Measurements from ENCODE around the gene TOR2A. TPM values are rescaled to one million over a fixed set of nuclear protein-coding genes. Genes with fewer than 3 reads are reported as not detected.

TOR2A gene
- total RNA-seq, 3 donors from 2014 or later = 19.7 to 30.2 (median 28.2) TPM

GRCh38 chr9:127765418-127765817 is 30.3 kb upstream of the TOR2A start:
- peaks cover 2% of the 10 kb centered on the region for H3K4me1 ChIP-seq (ENCODE audit: low read depth)
- TF ChIP-seq, protein P1, sequence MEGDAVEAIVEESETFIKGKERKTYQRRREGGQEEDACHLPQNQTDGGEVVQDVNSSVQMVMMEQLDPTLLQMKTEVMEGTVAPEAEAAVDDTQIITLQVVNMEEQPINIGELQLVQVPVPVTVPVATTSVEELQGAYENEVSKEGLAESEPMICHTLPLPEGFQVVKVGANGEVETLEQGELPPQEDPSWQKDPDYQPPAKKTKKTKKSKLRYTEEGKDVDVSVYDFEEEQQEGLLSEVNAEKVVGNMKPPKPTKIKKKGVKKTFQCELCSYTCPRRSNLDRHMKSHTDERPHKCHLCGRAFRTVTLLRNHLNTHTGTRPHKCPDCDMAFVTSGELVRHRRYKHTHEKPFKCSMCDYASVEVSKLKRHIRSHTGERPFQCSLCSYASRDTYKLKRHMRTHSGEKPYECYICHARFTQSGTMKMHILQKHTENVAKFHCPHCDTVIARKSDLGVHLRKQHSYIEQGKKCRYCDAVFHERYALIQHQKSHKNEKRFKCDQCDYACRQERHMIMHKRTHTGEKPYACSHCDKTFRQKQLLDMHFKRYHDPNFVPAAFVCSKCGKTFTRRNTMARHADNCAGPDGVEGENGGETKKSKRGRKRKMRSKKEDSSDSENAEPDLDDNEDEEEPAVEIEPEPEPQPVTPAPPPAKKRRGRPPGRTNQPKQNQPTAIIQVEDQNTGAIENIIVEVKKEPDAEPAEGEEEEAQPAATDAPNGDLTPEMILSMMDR (IDR thresholded peaks at IDR 0.05) = no peak
- intact Hi-C loops (cut with DNase I, micrococcal nuclease) = no loop called here
- ATAC-seq (no peak), DNase-seq (no peak)
- no peaks in the 10 kb centered on the region for H3K9me3 ChIP-seq
- no peaks in the 10 kb centered on the region for H3K36me3 ChIP-seq (ENCODE audit: low read depth)
- H3K4me3 ChIP-seq = no peak overlapping the region

DNA sequence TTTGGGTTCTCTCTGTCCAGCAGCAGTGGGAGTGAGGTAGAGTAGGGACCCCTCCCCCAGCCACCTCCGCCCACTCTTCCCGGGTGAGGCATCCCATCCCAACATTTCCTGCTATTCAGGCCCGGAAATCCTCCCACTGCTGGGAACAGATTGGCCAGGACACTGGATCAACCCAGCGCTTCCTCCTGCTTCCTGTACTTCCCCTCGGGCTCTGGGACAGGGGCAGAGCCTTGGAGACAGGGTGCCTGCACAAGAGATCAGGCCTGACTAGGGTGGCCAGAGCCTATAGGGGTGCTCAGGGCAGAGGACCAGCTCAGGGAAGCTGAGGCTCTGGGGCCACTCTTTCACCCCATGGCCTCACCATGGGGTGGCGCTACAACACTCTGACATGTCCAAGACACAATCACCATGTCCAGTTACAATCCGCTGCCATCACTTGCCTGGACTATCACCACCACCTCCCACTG is 28.9 kb upstream of the TOR2A start:
- Histone ChIP-seq H3K4me3 (no peak overlapping the region), H3K9me3 (no peaks in the 10 kb centered on the region), H3K4me1 (ENCODE audit: low read depth) (no peaks in the 10 kb centered on the region), H3K36me3 (ENCODE audit: low read depth) (no peaks in the 10 kb centered on the region)
- ATAC-seq (peak; percentile 77), DNase-seq (peak in 2 of 3 donors; percentile 64 to 76)
- TF ChIP-seq, protein P1 (IDR thresholded peaks at IDR 0.05) = no peak
- intact Hi-C loops (cut with DNase I, micrococcal nuclease) = no loop called here

DNA sequence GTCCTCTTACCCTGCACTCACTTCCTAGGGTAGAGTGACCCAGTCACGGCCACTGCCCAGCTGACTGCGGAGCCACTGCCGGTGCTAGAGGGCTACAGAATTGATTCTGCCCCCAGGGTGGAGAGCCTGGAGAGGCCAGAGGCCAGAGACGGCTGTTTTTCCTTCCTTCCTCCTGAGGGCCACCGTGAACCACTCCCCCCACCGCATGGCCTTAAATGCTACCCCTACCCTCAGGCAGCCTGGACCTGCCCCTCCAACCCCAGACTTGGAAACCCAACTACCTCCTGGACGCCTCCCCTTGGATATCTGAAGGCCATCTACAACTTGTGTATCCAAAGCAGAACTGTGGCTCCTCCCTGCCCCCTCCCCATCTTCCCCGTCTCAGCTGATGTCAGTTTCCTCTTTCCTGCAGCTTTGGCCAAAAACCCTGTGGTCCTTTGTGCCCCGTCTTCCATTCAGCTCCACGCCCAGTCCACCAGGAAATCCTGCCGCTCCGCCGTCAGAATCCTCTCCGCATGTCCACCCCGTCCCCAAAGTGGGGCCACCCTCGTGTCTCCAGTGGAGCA is 27.1 kb upstream of the TOR2A start:
- no peaks in the 10 kb centered on the region for H3K36me3 ChIP-seq (ENCODE audit: low read depth)
- H3K4me3 ChIP-seq = no peak overlapping the region
- intact Hi-C loops (cut with DNase I, micrococcal nuclease) = no loop called here
- peak; percentile 39 for ATAC-seq
- no peaks in the 10 kb centered on the region for H3K4me1 ChIP-seq (ENCODE audit: low read depth)
- DNase-seq = peak in 1 of 3 donors; percentile 43
- H3K9me3 ChIP-seq = no peaks in the 10 kb centered on the region
- TF ChIP-seq, protein P1 (IDR thresholded peaks at IDR 0.05) = no peak

- no peaks in the 10 kb centered on the region for H3K4me1 ChIP-seq (ENCODE audit: low read depth)
- DNase-seq (no peak), ATAC-seq (no peak)
- no peak overlapping the region for H3K4me3 ChIP-seq
- intact Hi-C loops (cut with DNase I, micrococcal nuclease) = no loop called here
- TF ChIP-seq, protein P1 (IDR thresholded peaks at IDR 0.05) = no peak
- no peaks in the 10 kb centered on the region for H3K9me3 ChIP-seq
- H3K36me3 ChIP-seq (ENCODE audit: low read depth) = no peaks in the 10 kb centered on the region
These were observed 26.4 kb upstream of the TOR2A start for GRCh38 chr9:127761491-127761956.

DNA sequence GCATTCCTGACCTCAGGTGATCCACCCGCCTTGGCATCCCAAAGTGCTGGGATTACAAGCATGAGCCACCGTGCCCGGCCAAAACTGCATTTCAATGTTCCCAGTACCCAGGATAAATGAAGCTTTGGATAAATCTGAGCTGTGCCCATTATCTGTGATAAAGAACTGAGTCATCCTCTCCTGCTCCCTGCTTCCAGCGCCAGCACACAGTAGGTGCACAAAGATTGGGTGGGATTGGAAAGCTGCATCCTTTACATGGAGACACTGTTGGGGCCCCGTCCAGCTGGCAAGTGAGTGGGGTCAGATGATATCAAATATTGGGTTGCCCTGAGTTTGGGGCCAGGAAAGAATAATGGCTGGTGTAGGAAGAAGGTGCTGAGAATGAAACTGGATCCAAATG is 26.0 kb upstream of the TOR2A start:
- H3K36me3 ChIP-seq (ENCODE audit: low read depth) = no peaks in the 10 kb centered on the region
- intact Hi-C loops (cut with DNase I, micrococcal nuclease) = no loop called here
- ATAC-seq = no peak
- H3K9me3 ChIP-seq = no peaks in the 10 kb centered on the region
- no peak overlapping the region for H3K4me3 ChIP-seq
- TF ChIP-seq, protein P1 (IDR thresholded peaks at IDR 0.05) = no peak
- no peaks in the 10 kb centered on the region for H3K4me1 ChIP-seq (ENCODE audit: low read depth)
- no peak for DNase-seq
